ENCODE results near the gene FGF11.

The FGF11 gene

DNA sequence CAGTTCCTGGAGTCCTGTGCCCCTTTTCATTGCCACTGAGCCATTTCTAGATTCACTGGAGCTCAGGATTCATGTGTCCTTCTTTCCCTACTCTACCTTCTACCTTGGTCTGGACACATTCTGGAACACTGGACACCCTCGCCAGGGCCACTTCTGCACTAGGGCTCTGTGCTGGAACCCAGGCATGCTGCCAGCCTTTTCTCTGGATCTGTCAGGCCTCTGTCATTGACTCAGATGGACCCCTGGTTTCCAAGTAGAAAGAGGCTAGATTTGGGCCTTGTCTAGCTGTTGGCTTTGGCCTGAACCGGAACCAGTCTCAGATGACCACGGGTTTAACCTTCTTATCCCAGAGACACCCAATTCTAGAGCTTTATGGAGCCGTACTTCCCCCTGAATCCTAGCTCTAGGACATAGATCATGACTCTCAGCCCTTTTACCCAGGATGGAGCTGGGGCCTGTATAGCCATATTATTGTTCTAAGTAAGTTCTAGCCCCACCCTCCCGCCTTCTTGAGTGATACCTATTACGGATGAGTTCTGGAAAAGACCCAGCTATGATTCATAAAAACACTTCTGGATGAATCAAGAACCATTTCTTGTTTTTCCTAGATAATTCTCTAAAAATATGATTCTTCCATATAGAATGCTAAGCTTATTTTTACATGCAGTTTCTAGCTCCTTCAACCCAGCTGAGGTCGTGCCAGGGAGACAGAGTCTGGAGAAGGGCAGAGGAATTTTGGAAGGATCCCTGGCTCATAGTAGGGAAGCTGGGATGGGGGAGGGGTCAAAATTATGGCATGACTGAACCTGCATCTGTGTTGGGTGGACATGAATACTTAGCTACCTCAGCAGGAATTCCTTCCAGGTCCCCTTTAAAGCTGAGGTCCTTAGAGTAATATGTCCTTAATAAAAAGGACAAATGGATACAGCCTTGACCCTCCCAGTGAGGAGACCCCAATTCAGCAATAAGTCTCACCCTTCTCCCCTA is 4.5 kb downstream of the FGF11 start:
- H3K27ac ChIP-seq (replicated peaks): no peak overlapping the region
- H3K4me3 ChIP-seq (replicated peaks; ENCODE audit: insufficient read depth, low read length): no peak overlapping the region
- H3K27me3 ChIP-seq (ENCODE audit: insufficient read depth, poor library complexity, severe bottlenecking): peaks cover 8% of the 10 kb centered on the region
- TF ChIP-seq SPI1 (IDR thresholded peaks at IDR 0.05; ENCODE audit: borderline replicate concordance, low read depth) (no peak), POLR2AphosphoS5 (IDR thresholded peaks at IDR 0.05; ENCODE audit: low read depth) (no peak), GABPA (IDR thresholded peaks at IDR 0.05; ENCODE audit: low read depth) (no peak)
- TF ChIP-seq, protein P1, sequence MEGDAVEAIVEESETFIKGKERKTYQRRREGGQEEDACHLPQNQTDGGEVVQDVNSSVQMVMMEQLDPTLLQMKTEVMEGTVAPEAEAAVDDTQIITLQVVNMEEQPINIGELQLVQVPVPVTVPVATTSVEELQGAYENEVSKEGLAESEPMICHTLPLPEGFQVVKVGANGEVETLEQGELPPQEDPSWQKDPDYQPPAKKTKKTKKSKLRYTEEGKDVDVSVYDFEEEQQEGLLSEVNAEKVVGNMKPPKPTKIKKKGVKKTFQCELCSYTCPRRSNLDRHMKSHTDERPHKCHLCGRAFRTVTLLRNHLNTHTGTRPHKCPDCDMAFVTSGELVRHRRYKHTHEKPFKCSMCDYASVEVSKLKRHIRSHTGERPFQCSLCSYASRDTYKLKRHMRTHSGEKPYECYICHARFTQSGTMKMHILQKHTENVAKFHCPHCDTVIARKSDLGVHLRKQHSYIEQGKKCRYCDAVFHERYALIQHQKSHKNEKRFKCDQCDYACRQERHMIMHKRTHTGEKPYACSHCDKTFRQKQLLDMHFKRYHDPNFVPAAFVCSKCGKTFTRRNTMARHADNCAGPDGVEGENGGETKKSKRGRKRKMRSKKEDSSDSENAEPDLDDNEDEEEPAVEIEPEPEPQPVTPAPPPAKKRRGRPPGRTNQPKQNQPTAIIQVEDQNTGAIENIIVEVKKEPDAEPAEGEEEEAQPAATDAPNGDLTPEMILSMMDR (IDR thresholded peaks at IDR 0.05; ENCODE audit: insufficient read depth, low read length): no peak
- TF ChIP-seq, protein P2, sequence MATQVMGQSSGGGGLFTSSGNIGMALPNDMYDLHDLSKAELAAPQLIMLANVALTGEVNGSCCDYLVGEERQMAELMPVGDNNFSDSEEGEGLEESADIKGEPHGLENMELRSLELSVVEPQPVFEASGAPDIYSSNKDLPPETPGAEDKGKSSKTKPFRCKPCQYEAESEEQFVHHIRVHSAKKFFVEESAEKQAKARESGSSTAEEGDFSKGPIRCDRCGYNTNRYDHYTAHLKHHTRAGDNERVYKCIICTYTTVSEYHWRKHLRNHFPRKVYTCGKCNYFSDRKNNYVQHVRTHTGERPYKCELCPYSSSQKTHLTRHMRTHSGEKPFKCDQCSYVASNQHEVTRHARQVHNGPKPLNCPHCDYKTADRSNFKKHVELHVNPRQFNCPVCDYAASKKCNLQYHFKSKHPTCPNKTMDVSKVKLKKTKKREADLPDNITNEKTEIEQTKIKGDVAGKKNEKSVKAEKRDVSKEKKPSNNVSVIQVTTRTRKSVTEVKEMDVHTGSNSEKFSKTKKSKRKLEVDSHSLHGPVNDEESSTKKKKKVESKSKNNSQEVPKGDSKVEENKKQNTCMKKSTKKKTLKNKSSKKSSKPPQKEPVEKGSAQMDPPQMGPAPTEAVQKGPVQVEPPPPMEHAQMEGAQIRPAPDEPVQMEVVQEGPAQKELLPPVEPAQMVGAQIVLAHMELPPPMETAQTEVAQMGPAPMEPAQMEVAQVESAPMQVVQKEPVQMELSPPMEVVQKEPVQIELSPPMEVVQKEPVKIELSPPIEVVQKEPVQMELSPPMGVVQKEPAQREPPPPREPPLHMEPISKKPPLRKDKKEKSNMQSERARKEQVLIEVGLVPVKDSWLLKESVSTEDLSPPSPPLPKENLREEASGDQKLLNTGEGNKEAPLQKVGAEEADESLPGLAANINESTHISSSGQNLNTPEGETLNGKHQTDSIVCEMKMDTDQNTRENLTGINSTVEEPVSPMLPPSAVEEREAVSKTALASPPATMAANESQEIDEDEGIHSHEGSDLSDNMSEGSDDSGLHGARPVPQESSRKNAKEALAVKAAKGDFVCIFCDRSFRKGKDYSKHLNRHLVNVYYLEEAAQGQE (IDR thresholded peaks at IDR 0.05; ENCODE audit: insufficient replicate concordance, low read depth): no peak
- no peak for DNase-seq (ENCODE audit: low read depth in 1 of 2, low spot score in 1 of 2)

DNA sequence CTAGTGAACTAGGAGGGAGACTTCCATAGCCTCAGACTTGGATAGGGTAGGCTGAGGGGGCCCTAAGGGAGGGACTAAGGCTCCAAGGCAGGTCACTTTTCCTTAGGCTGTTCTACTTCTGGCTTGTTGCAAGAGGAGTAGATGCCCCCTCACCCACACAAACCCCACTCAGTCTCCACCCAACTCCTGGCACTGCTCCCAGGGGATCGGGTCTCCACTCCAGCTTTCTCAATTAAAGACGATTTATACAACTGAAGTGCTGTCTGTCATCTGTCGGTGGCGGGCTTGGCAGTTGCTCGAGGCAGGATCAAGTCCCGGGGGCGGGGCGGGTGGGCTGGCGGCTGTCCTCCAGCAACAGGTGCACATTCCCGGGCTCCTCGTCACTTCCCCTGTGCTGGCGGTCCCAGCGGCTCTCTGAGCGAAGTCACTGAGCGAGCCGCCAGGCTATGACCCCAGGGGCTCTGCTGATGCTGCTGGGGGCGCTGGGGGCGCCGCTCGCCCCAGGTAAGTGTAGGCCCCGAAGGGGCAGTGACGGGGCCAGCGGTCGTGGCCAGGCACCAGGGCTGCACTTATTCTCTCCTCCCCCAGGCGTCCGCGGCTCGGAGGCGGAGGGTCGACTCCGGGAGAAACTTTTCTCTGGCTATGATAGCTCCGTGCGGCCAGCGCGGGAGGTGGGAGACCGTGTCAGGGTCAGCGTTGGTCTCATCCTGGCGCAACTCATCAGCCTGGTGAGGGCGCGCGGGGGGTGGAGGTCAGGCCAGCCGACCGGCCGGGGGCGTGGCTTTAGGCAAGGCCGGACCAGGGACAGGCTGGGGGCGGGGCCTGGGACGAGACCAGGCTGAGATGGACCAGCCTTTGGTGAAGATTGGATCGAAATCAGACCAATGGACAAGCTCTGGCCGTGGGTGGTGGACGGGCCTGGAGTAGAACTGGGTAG is 5.6 kb downstream of the FGF11 start, which contains the start of gene CHRNB1:
CHRNB1 (plus strand) TSS at position 380 of the 937 bp plus-strand sequence; CDS start at position 447, 67 bp downstream.
- TF ChIP-seq SPI1 (IDR thresholded peaks at IDR 0.05; ENCODE audit: borderline replicate concordance, low read depth) (no peak), POLR2AphosphoS5 (IDR thresholded peaks at IDR 0.05; ENCODE audit: low read depth) (no peak), GABPA (IDR thresholded peaks at IDR 0.05; ENCODE audit: low read depth) (no peak)
- TF ChIP-seq, protein P1 (IDR thresholded peaks at IDR 0.05; ENCODE audit: insufficient read depth, low read length): no peak
- TF ChIP-seq, protein P2 (IDR thresholded peaks at IDR 0.05; ENCODE audit: insufficient replicate concordance, low read depth): no peak
- Histone ChIP-seq H3K27me3 (ENCODE audit: insufficient read depth, poor library complexity, severe bottlenecking) (peaks cover 5% of the 10 kb centered on the region), H3K27ac (replicated peaks) (no peak within 1 kb of the TSS), H3K4me3 (replicated peaks; ENCODE audit: insufficient read depth, low read length) (0 out of 2 replicates have a peak within 1 kb of the TSS, but pooled peaks have one; percentile 12)
- DNase-seq (ENCODE audit: low read depth in 1 of 2, low spot score in 1 of 2): no peak

DNA sequence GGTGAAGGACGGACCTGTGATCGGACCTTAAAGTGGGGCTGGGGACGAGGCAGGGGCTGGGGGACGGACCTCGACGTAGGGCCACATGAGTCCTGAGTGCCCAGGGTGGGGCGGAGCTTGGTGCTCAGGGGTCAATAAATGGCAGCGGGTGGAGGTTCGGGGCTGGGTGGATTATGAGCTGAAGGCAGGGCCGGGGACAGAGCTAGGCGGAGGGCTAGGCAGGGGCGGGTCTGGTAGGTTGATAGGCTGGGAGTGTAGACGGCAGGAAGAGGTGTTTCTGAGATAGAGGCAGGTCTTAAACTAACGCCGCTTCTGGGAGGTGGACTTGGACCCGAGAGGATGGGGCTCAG is 6.3 kb downstream of the FGF11 start:
- TF ChIP-seq, protein P1 (IDR thresholded peaks at IDR 0.05; ENCODE audit: insufficient read depth, low read length): no peak
- TF ChIP-seq SPI1 (IDR thresholded peaks at IDR 0.05; ENCODE audit: borderline replicate concordance, low read depth) (no peak), GABPA (IDR thresholded peaks at IDR 0.05; ENCODE audit: low read depth) (no peak), POLR2AphosphoS5 (IDR thresholded peaks at IDR 0.05; ENCODE audit: low read depth) (no peak)
- TF ChIP-seq, protein P2 (IDR thresholded peaks at IDR 0.05; ENCODE audit: insufficient replicate concordance, low read depth): no peak
- no peaks in the 10 kb centered on the region for H3K27me3 ChIP-seq (ENCODE audit: insufficient read depth, poor library complexity, severe bottlenecking)
- no peak for DNase-seq (ENCODE audit: low read depth in 1 of 2, low spot score in 1 of 2)
- H3K27ac ChIP-seq (replicated peaks): no peak overlapping the region
- H3K4me3 ChIP-seq (replicated peaks; ENCODE audit: insufficient read depth, low read length): no peak overlapping the region

All from HL-60 (cell line).